NCI-H748 treated with DMSO at 0.1 percent for 48 hours (cell line): ENCODE data around the gene CGN.

Source experiments
- DNase-seq: peaks from one replicate; lab custom pipeline; 2025; lab: John Stamatoyannopoulos, UW

The CGN gene

DNA sequence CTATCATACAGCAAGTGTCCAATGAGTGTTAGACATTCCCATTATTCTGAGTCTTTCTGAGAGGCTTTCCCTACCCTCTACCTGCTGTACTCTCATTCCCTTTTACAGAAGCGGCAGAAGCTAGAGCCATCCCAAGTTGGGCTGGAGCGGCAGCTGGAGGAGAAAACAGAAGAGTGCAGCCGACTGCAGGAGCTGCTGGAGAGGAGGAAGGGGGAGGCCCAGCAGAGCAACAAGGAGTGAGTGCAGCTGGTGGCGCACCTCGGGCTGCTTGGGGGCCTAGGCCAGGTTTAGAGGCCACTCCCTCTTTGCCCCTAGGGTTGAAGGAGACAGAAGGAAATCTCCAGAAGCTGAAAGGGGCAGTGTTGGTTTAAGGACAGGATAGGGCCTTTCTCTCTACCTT lies 12.1 kb downstream of the CGN start:
- DNase-seq: no peak

DNA sequence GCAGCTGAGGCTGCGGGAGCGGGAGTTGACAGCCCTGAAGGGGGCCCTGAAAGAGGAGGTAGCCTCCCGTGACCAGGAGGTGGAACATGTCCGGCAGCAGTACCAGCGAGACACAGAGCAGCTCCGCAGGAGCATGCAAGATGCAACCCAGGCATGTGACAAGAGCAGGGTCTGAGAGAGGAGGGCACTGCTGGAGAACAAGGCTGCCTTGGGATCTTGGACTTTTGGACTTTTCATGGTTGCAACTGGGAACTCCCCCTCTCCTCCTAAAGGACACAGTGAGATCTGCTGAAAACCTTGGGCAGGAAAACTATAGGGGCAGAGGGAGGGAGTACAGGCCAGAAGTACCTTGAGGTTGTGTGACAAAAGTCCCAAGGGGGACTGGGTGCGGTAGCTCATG lies 13.5 kb downstream of the CGN start:
- no peak for DNase-seq

GRCh38 chr1:151526735-151527525 lies 15.7 kb downstream of the CGN start:
- no peak for DNase-seq

DNA sequence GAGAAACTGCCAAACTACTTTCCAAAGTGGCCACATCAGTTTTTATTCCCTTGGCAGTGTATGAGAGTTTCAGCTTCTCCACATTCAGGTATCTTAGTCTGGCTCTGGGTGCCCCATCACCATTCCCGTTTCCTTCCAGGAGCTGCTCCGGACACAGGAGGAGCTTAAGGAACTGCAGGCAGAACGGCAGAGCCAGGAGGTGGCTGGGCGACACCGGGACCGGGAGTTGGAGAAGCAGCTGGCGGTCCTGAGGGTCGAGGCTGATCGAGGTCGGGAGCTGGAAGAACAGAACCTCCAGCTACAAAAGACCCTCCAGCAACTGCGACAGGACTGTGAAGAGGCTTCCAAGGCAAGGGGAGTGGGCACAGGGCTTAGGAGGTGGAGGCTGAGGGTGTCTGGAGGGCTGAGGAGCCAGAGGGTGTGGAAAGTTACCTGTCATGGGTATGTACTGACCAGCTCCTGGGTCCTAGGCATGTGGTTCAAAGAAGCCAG lies 18.1 kb downstream of the CGN start:
- DNase-seq: no peak

DNA sequence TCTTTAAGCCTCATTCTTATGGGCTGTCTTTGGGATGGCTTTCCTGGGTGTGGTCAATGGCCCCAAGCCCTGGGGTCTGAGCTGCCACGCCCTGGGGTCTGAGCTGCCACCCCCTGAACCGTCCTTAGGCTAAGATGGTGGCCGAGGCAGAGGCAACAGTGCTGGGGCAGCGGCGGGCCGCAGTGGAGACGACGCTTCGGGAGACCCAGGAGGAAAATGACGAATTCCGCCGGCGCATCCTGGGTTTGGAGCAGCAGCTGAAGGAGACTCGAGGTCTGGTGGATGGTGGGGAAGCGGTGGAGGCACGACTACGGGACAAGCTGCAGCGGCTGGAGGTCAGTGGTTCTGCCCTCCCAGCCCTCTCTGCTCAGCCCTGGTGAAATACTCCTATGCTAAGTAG lies 18.6 kb downstream of the CGN start:
- DNase-seq: no peak

DNA sequence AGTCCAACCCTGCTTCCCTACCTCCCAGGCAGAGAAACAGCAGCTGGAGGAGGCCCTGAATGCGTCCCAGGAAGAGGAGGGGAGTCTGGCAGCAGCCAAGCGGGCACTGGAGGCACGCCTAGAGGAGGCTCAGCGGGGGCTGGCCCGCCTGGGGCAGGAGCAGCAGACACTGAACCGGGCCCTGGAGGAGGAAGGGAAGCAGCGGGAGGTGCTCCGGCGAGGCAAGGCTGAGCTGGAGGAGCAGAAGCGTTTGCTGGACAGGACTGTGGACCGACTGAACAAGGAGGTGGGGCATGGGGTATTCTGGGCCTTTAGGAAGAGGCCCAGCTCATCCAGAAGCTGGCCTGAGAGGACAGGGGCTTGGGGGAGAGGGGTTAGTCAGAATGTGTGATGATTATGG lies 19.3 kb downstream of the CGN start:
- no peak for DNase-seq

DNA sequence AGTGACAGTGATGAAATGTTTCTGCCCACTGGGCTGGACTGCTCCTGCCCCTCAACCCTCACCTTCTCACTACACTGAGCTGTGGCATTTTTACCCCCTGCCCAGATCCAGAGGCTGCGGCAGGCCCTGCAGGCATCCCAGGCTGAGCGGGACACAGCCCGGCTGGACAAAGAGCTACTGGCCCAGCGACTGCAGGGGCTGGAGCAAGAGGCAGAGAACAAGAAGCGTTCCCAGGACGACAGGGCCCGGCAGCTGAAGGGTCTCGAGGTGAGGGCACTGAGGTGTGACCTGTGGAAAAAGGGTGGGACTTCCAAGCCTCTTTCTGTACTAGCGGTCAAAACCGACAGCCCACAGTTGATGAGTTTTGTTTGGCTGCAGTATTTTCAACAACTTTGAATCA lies 22.7 kb downstream of the CGN start:
- DNase-seq: no peak

- DNase-seq: peak; percentile 26
These were observed 23.6 kb downstream of the CGN start for GRCh38 chr1:151534662-151535278.

GRCh38 chr1:151535326-151536271 lies 24.4 kb downstream of the CGN start:
- DNase-seq: no peak

- no peak for DNase-seq
These were observed 25.3 kb downstream of the CGN start for GRCh38 chr1:151536499-151536898.

DNA sequence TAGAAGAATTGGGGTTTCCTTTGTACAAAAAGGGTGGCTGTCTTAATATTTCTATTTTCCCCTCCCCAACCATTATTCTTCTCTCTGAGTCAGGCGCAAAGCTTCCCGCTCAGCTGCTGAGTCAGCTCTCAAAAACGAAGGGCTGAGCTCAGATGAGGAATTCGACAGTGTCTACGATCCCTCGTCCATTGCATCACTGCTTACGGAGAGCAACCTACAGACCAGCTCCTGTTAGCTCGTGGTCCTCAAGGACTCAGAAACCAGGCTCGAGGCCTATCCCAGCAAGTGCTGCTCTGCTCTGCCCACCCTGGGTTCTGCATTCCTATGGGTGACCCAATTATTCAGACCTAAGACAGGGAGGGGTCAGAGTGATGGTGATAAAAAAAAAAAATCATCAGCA lies 25.9 kb downstream of the CGN start:
- no peak for DNase-seq

- DNase-seq: peak; percentile 95
These were observed 28.3 kb downstream of the CGN start for GRCh38 chr1:151539321-151540020.

DNA sequence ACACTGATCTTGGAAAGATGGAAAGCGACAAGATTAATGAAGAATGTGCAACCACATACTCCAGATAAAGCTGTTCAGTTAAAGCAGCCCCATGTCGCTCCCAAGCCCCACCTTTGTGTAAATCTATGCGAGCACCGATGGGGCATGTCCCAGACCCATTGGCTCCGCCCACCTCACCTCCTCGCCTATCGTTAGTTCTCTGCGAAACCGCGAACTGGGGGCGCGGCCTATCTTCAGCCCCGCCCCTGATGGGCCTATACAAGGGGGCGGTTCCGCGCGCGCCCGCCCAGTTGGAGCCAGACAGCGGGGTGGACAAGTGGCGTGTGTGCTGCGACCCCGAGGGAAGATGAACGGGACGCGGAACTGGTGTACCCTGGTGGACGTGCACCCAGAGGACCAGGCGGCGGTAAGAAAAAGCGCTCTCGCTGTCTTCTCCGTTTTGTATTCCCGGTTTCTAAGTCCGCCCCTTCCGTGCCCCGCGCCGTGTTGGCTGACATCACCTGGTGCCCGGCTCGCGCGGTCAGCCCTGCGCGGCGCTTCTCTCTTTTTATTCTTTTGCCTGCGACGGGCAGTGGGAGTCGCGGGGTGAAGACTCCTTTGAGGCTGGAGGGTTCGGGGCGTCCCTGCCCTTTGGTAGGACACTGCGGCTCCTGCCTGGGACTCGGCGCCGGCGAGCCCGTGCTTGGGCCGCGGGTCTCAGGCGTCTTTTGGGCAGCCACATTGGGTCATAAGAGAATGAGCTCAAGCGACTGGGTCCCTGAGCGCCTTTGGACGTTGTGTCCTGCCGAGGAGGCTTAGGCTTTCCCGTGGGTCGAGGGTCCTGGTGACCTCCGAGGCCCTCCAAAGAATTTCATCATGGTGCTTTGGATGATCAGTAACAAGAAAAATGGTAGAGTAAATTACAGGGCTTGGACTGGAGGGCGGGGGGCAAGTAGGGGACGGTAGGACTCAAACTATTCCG lies 29.1 kb downstream of the CGN start, which contains the start of gene TUFT1:
TSS of gene TUFT1 (plus strand) at position 289 of the 961 bp plus-strand sequence. CDS start at position 347, 58 bp downstream.
- peak; percentile 94 for DNase-seq

GRCh38 chr1:151540982-151541377 lies 29.8 kb downstream of the CGN start:
- DNase-seq: no peak

- no peak for DNase-seq
These were observed 30.6 kb downstream of the CGN start for GRCh38 chr1:151541752-151542151.

DNA sequence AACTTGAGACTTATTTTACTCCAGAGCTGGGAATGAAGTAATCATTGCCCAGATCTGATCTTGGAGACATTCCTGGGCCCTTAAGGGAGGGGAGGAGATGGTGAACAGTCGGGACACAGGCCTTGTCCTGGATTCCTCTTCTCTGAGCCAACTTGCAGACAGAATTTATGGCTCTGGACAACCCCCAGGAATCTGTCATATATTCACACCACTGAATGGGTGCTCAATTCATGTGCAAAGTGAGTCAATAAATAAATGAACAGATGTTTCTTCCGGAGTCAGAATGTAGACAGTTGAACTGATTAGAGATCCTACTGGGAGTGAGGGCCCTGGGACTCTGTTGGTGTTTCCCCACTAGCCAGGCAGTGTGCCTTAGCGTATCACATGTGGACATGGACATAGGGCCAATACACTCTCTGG lies 31.5 kb downstream of the CGN start:
- DNase-seq: no peak

DNA sequence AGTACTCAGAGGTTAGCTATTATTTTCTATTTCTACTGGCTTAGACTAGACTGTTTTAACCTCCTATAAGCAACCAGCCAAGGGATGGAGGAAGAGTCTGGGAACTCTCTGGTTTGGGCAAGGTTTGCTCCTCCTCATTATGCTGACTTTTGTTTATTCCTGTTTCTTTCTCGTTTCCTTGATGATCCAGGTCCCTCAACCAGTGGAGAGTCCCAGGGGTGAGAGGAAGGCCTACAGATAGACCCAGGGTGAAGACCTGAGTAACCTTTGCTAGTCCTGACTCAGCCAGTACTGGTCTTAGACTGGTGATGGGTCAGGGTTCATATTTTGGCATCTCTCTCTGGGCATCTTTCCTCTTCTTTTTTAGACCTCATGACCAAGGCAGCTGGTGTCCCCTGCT lies 34.4 kb downstream of the CGN start:
- DNase-seq: no peak

GRCh38 chr1:151546011-151546925 lies 35.1 kb downstream of the CGN start:
- DNase-seq: no peak

GRCh38 chr1:151547119-151547899 lies 36.1 kb downstream of the CGN start:
- no peak for DNase-seq
